IMR-90 (cell line): Measurements from ENCODE around the gene TREML2. TPM values are rescaled to one million over a fixed set of nuclear protein-coding genes. Genes with fewer than 3 reads are reported as not detected.

Experiments used
- ATAC-seq: fragments of 200-7000 bp; cut with Tn5 transposase; 2 replicates; pipeline ENCODE4 v1.9.1; 2020; ENCODE audit warnings: low read depth, mild to moderate bottlenecking, moderate library complexity
- BruUV-seq: library from RNA; stranded (reverse); fragments of 400-500 nt; replicated peaks from 2 replicates; lab custom pipeline; 2021; lab: Mats Ljungman, UMichigan
- CTCF ChIA-PET: fragments of 300-600 bp; formaldehyde crosslinking; extraction: SDS; loops from one replicate; lab custom pipeline; 2021; ENCODE audit warnings: antibody characterized with exemption; lab: Yijun Ruan, JAX
- POLR2A ChIA-PET: fragments of 300-600 bp; sonication (Branson Sonifier 250); formaldehyde crosslinking; loops from one replicate; lab custom pipeline; 2022; ENCODE audit warnings: antibody characterized with exemption; ENCODE audit not compliant: unreplicated experiment; lab: Charles Lee
- DNase-seq: peaks from one replicate; pipeline ENCODE4 v3.0.0; 2013
- H2AFZ ChIP-seq: replicated peaks from 2 replicates; pipeline ENCODE3; 2013; ENCODE audit warnings: low read length, mild to moderate bottlenecking; ENCODE audit not compliant: poor library complexity
- H2AK5ac ChIP-seq: 2 replicates; pipeline ENCODE4 v1.6.1; 2013; ENCODE audit warnings: low read depth, low read length, inconsistent platforms
- H2AK9ac ChIP-seq: replicated peaks from 2 replicates; pipeline ENCODE3; 2013; ENCODE audit warnings: mild to moderate bottlenecking, low read depth, low read length, moderate library complexity; ENCODE audit not compliant: poor library complexity
- H2BK120ac ChIP-seq: 2 replicates; pipeline ENCODE4 v1.6.1; 2013; ENCODE audit warnings: low read depth, low read length, inconsistent platforms
- H2BK15ac ChIP-seq: 3 replicates; pipeline ENCODE4 v1.6.1; 2013; ENCODE audit warnings: low read depth, low read length, inconsistent platforms
- H2BK20ac ChIP-seq: 2 replicates; pipeline ENCODE4 v1.6.1; 2013; ENCODE audit warnings: low read depth, mild to moderate bottlenecking, inconsistent platforms, low read length, moderate library complexity
- H2BK5ac ChIP-seq: 2 replicates; pipeline ENCODE4 v1.6.1; 2013; ENCODE audit warnings: mild to moderate bottlenecking, low read depth, low read length, inconsistent platforms; ENCODE audit not compliant: poor library complexity, severe bottlenecking
- H3K14ac ChIP-seq: replicated peaks from 2 replicates; pipeline ENCODE4 v1.6.1; 2013; ENCODE audit warnings: low read depth, low read length, inconsistent platforms
- H3K18ac ChIP-seq: 2 replicates; pipeline ENCODE4 v1.6.1; 2013; ENCODE audit warnings: low read depth, low read length, control low read depth
- H3K23ac ChIP-seq: 2 replicates; pipeline ENCODE4 v1.6.1; 2013; ENCODE audit warnings: low read depth, low read length, inconsistent platforms
- H3K27ac ChIP-seq: 2 replicates; pipeline ENCODE4 v1.5.1; 2013; ENCODE audit warnings: mild to moderate bottlenecking, control low read depth, low read length; ENCODE audit not compliant: insufficient read depth
- H3K27me3 ChIP-seq: 2 replicates; pipeline ENCODE4 v1.6.1; 2013; ENCODE audit warnings: low read length; ENCODE audit not compliant: control insufficient read depth, insufficient read depth
- H3K36me3 ChIP-seq: 2 replicates; pipeline ENCODE4 v1.6.1; 2013; ENCODE audit warnings: low read length, mixed read lengths; ENCODE audit not compliant: control insufficient read depth, insufficient read depth
- H3K4ac ChIP-seq: 2 replicates; pipeline ENCODE4 v1.6.1; 2013; ENCODE audit warnings: low read depth, low read length, inconsistent platforms
- H3K4me1 ChIP-seq: 2 replicates; pipeline ENCODE4 v1.6.1; 2013; ENCODE audit warnings: low read length, mixed read lengths; ENCODE audit not compliant: control insufficient read depth, insufficient read depth
- H3K4me2 ChIP-seq: 2 replicates; pipeline ENCODE4 v1.6.1; 2013; ENCODE audit warnings: low read depth, mild to moderate bottlenecking, control low read depth, low read length, moderate library complexity
- H3K4me3 ChIP-seq: 2 replicates; pipeline ENCODE4 v1.5.1; 2013; ENCODE audit warnings: low read depth, mild to moderate bottlenecking, control low read depth, low read length, moderate library complexity; ENCODE audit not compliant: insufficient read depth
- H3K56ac ChIP-seq: 2 replicates; pipeline ENCODE4 v1.6.1; 2013; ENCODE audit warnings: low read length, inconsistent platforms; ENCODE audit not compliant: insufficient read depth; ENCODE audit errors: extremely low read depth
- H3K79me1 ChIP-seq, 2 experiments: 2 replicates each; pipeline ENCODE4 v1.6.1; 2013; ENCODE audit warnings: low read length in 2 of 2, inconsistent platforms in 1 of 2, low read depth in 1 of 2
- H3K9ac ChIP-seq: 2 replicates; pipeline ENCODE4 v1.6.1; 2013; ENCODE audit warnings: low read depth, low read length, control low read depth
- H3K9me1 ChIP-seq: 2 replicates; pipeline ENCODE4 v1.6.1; 2013; ENCODE audit warnings: low read length, inconsistent platforms; ENCODE audit not compliant: insufficient read depth
- H3K9me3 ChIP-seq: 2 replicates; pipeline ENCODE4 v1.6.1; 2013; ENCODE audit warnings: low read length; ENCODE audit not compliant: control insufficient read depth, insufficient read depth
- H4K20me1 ChIP-seq: 2 replicates; pipeline ENCODE4 v1.6.1; 2013; ENCODE audit warnings: low read length, inconsistent platforms; ENCODE audit not compliant: insufficient read depth
- H4K5ac ChIP-seq: 2 replicates; pipeline ENCODE4 v1.6.1; 2013; ENCODE audit warnings: mild to moderate bottlenecking, low read depth, low read length, control low read depth
- H4K8ac ChIP-seq, 2 experiments: 2 replicates each; pipeline ENCODE4 v1.6.1; 2013; ENCODE audit warnings: low read depth in 2 of 2, low read length in 2 of 2, control low read depth in 1 of 2, inconsistent platforms in 1 of 2
- H4K91ac ChIP-seq: 2 replicates; pipeline ENCODE4 v1.6.1; 2013; ENCODE audit warnings: low read depth, low read length, inconsistent platforms; ENCODE audit not compliant: insufficient read depth
- CHD1 ChIP-seq: IDR thresholded peaks from 2 replicates; pipeline ENCODE4 v1.6.1; 2012; ENCODE audit warnings: low read depth, low read length, improper control_type of control experiment
- FOS ChIP-seq: fragments of 150-350 bp; IDR thresholded peaks from 2 replicates; pipeline ENCODE4 v1.6.1; 2016; ENCODE audit warnings: low read depth, low read length
- MAFK ChIP-seq: IDR thresholded peaks from 2 replicates; pipeline ENCODE4 v1.6.1; 2012; ENCODE audit warnings: low read depth, low read length, improper control_type of control experiment
- MAZ ChIP-seq: IDR thresholded peaks from 2 replicates; pipeline ENCODE4 v1.6.1; 2012; ENCODE audit warnings: low read depth, mild to moderate bottlenecking, low read length, improper control_type of control experiment, moderate library complexity, borderline replicate concordance
- MXI1 ChIP-seq: IDR thresholded peaks from 2 replicates; pipeline ENCODE4 v1.6.1; 2012; ENCODE audit warnings: low read depth, mild to moderate bottlenecking, low read length, moderate library complexity, borderline replicate concordance
- NFE2L2 ChIP-seq: fragments of 150-350 bp; IDR thresholded peaks from 2 replicates; pipeline ENCODE4 v1.6.1; 2016; ENCODE audit warnings: low read depth, mild to moderate bottlenecking, low read length
- POLR2A ChIP-seq: IDR thresholded peaks from 2 replicates; pipeline ENCODE4 v1.6.1; 2012; ENCODE audit warnings: mild to moderate bottlenecking, low read depth, low read length
- RAD21 ChIP-seq: IDR thresholded peaks from 2 replicates; pipeline ENCODE4 v1.6.1; 2012; ENCODE audit warnings: low read length, improper control_type of control experiment
- WGBS, 2 experiments: methylation state at CpG; one replicate each; pipeline versions ENCODE4 v1.1.5 to v1.1.7; 2013; ENCODE audit warnings: missing lambda C conversion rate in 2 of 2; ENCODE audit not compliant: insufficient read length in 1 of 2; ENCODE audit errors: extremely low coverage in 2 of 2; 5-methylcytosine and 5-hydroxymethylcytosine counted together
- dilution Hi-C: fragments of 300-500 bp; cut with HindIII; formaldehyde crosslinking; loops from one replicate; pipeline ENCODE4 v1.14.3; 2018; ENCODE audit warnings: low sequenced_read_pairs; ENCODE audit not compliant: unreplicated experiment
- in situ Hi-C: fragments of 300-500 bp; cut with MboI; formaldehyde crosslinking; loops from 3 replicates; pipeline ENCODE4 v1.14.3; 2019; ENCODE audit warnings: low sequenced_read_pairs, inconsistent platforms, mixed read lengths
- intact Hi-C: fragments of 100-400 bp; cut with micrococcal nuclease; formaldehyde crosslinking; loops from 2 replicates; pipeline ENCODE4 v1.10.0; 2022
- polyA plus RNA-seq, 3 experiments: library from polyadenylated mRNA; depleted of rRNA; stranded (reverse); fragments of >200 nt; gene quantifications; 2 replicates each; pipeline ENCODE4 v1.2.3, GENCODE V29; 2012; ENCODE audit warnings: low replicate concordance in 1 of 3
- total RNA-seq: library from RNA; depleted of rRNA; stranded (reverse); fragments of >200 nt; gene quantifications from 2 replicates; pipeline ENCODE4 v1.2.3, GENCODE V29; 2012

Gene TREML2
- total and polyA plus RNA-seq, 2 of the 4 experiments (the other 2 are of a cell fraction), result not detected

DNA sequence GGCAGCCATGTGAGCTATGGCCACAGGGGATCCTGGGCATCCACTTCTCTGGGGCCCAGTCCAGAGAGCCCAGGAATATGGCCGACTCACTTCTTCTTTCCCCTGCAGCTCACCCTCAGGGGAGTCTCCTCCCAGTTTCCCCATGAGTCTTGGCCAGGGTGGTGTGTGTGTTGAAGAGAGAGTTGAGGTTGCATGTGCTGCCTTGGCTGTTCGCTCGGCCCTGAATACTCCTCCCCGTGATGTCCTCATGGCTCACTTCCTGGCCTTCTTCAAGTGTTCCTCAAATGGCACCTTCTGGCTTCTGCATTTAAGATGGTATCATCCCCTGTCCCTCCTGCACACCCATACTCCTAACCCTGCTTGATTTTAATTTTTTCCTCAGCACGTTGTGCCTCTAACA, 43.6 kb downstream of the TREML2 start:
- Histone ChIP-seq H3K79me1 (no peaks in the 10 kb centered on the region), H4K8ac (no peak overlapping the region), H3K27me3 (peaks cover 2% of the 10 kb centered on the region), H3K9me3 (no peaks in the 10 kb centered on the region), H3K36me3 (no peaks in the 10 kb centered on the region), H3K56ac (no peak overlapping the region), H3K4me2 (no peak overlapping the region), H3K4ac (no peak overlapping the region), H2AK5ac (no peak overlapping the region), H2AK9ac (no peak overlapping the region), H2BK5ac (no peak overlapping the region), H3K18ac (no peak overlapping the region), H2AFZ (no peak overlapping the region), H3K4me3 (no peak overlapping the region), H2BK120ac (no peak overlapping the region), H3K14ac (no peak overlapping the region), H3K9ac (no peak overlapping the region), H3K9me1 (no peaks in the 10 kb centered on the region), H4K5ac (no peak overlapping the region), H2BK20ac (no peak overlapping the region), H3K4me1 (peaks cover 6% of the 10 kb centered on the region; the same call in 1 of the 2 replicates), H4K91ac (no peak overlapping the region), H4K20me1 (no peaks in the 10 kb centered on the region), H3K23ac (no peak overlapping the region), H2BK15ac (no peak overlapping the region), H3K27ac (no peak overlapping the region)
- no TSS peak for BruUV-seq
- WGBS, 2 experiments, result 69% methylated on average over 2 of the region's 5 CpGs; no CpG with 5 or more reads in 1 of the 2 experiments
- ChIA-PET CTCF (no interaction called here), POLR2A (no interaction called here)
- no peak for TF ChIP-seq CHD1
- TF ChIP-seq MAFK, result no peak
- TF ChIP-seq MXI1, result no peak
- no peak for TF ChIP-seq POLR2A
- TF ChIP-seq FOS, result no peak
- TF ChIP-seq NFE2L2, result no peak
- no peak for TF ChIP-seq RAD21
- TF ChIP-seq MAZ, result no peak
- DNase-seq, result no peak
- in situ Hi-C loops, result no loop called here
- intact Hi-C loops, result no loop called here
- dilution Hi-C loops, result no loop called here
- ATAC-seq, result no peak
